H9 (cell line): ENCODE results near the gene POU2F1. TPM values are rescaled to one million over a fixed set of nuclear protein-coding genes. Genes with fewer than 3 reads are reported as not detected.

ENCODE experiments used
- DNase-seq: peaks from one replicate; pipeline ENCODE4 v3.0.0-alpha.2; 2017
- H2AFZ ChIP-seq: one replicate; pipeline ENCODE4 v1.6.1; 2013; ENCODE audit warnings: mild to moderate bottlenecking, low read length, control low read depth, moderate library complexity
- H2AK5ac ChIP-seq: 2 replicates; pipeline ENCODE4 v1.6.1; 2013; ENCODE audit warnings: low read length, control low read depth, mixed read lengths; ENCODE audit not compliant: insufficient read length
- H2BK120ac ChIP-seq: one replicate; pipeline ENCODE4 v1.6.1; 2013; ENCODE audit warnings: low read depth, mild to moderate bottlenecking, low read length, control low read depth, inconsistent platforms; ENCODE audit not compliant: poor library complexity, severe bottlenecking
- H2BK12ac ChIP-seq: 2 replicates; pipeline ENCODE4 v1.6.1; 2013; ENCODE audit warnings: low read length, control low read depth, mixed read lengths, low read depth; ENCODE audit not compliant: insufficient read length
- H2BK15ac ChIP-seq: 2 replicates; pipeline ENCODE4 v1.6.1; 2013; ENCODE audit warnings: low read depth, low read length, control low read depth
- H2BK20ac ChIP-seq: one replicate; pipeline ENCODE4 v1.6.1; 2013; ENCODE audit warnings: low read depth, mild to moderate bottlenecking, low read length, control low read depth, inconsistent platforms; ENCODE audit not compliant: poor library complexity, severe bottlenecking
- H2BK5ac ChIP-seq: 2 replicates; pipeline ENCODE4 v1.6.1; 2013; ENCODE audit warnings: low read length, control low read depth, mixed read lengths; ENCODE audit not compliant: insufficient read length
- H3K14ac ChIP-seq: 2 replicates; pipeline ENCODE4 v1.6.1; 2013; ENCODE audit warnings: low read length, control low read depth; ENCODE audit not compliant: insufficient read depth
- H3K18ac ChIP-seq: 2 replicates; pipeline ENCODE4 v1.6.1; 2013; ENCODE audit warnings: low read depth, mild to moderate bottlenecking, mixed read lengths, low read length, control low read depth; ENCODE audit not compliant: insufficient read length
- H3K23ac ChIP-seq: 2 replicates; pipeline ENCODE4 v1.6.1; 2013; ENCODE audit warnings: low read length, control low read depth, mixed read lengths, low read depth; ENCODE audit not compliant: insufficient read length
- H3K23me2 ChIP-seq: 2 replicates; pipeline ENCODE4 v1.6.1; 2013; ENCODE audit warnings: low read depth, mild to moderate bottlenecking, mixed read lengths, low read length, control low read depth; ENCODE audit not compliant: insufficient read length, poor library complexity, severe bottlenecking
- H3K27ac ChIP-seq: 2 replicates; pipeline ENCODE4 v1.5.1; 2013; ENCODE audit warnings: low read length, control low read depth, mixed read lengths, low read depth; ENCODE audit not compliant: insufficient read length
- H3K27me3 ChIP-seq: 2 replicates; pipeline ENCODE4 v1.6.1; 2013; ENCODE audit warnings: low read length, control low read depth, inconsistent platforms; ENCODE audit not compliant: insufficient read depth
- H3K4ac ChIP-seq: 2 replicates; pipeline ENCODE4 v1.6.1; 2013; ENCODE audit warnings: low read depth, mild to moderate bottlenecking, control low read depth, inconsistent platforms, low read length, moderate library complexity
- H3K4me1 ChIP-seq: 2 replicates; pipeline ENCODE4 v1.6.1; 2013; ENCODE audit warnings: low read length, control low read depth, inconsistent platforms; ENCODE audit not compliant: insufficient read depth
- H3K4me2 ChIP-seq: 2 replicates; pipeline ENCODE4 v1.6.1; 2013; ENCODE audit warnings: low read length, control low read depth, mixed read lengths; ENCODE audit not compliant: insufficient read length, insufficient read depth
- H3K56ac ChIP-seq: 2 replicates; pipeline ENCODE4 v1.6.1; 2013; ENCODE audit warnings: low read depth, mild to moderate bottlenecking, mixed read lengths, low read length, control low read depth; ENCODE audit not compliant: insufficient read length
- H3K79me1 ChIP-seq: 2 replicates; pipeline ENCODE4 v1.6.1; 2013; ENCODE audit warnings: low read depth, mild to moderate bottlenecking, moderate library complexity, low read length, control low read depth, inconsistent platforms; ENCODE audit not compliant: insufficient read depth, poor library complexity, severe bottlenecking
- H3K79me2 ChIP-seq: 2 replicates; pipeline ENCODE4 v1.6.1; 2013; ENCODE audit warnings: low read length, control low read depth, inconsistent platforms; ENCODE audit not compliant: insufficient read depth
- H3K9ac ChIP-seq: 2 replicates; pipeline ENCODE4 v1.6.1; 2013; ENCODE audit warnings: low read length, control low read depth, mixed read lengths; ENCODE audit not compliant: insufficient read length; ENCODE audit errors: extremely low read depth
- H3K9me3 ChIP-seq: one replicate; pipeline ENCODE4 v1.6.1; 2013; ENCODE audit warnings: low read depth, low read length, inconsistent platforms; ENCODE audit not compliant: control insufficient read depth
- H3T11ph ChIP-seq: one replicate; pipeline ENCODE4 v1.6.1; 2013; ENCODE audit warnings: mild to moderate bottlenecking, low read length, control low read depth, inconsistent platforms
- H4K20me1 ChIP-seq: one replicate; pipeline ENCODE4 v1.6.1; 2013; ENCODE audit not compliant: control insufficient read depth, insufficient read length, insufficient read depth
- H4K5ac ChIP-seq: 2 replicates; pipeline ENCODE4 v1.6.1; 2013; ENCODE audit warnings: low read depth, mild to moderate bottlenecking, mixed read lengths, low read length, control low read depth; ENCODE audit not compliant: insufficient read length
- H4K8ac ChIP-seq: replicated peaks from 2 replicates; pipeline ENCODE4 v1.6.1; 2013; ENCODE audit warnings: low read length, control low read depth, mixed read lengths, low read depth; ENCODE audit not compliant: insufficient read length
- H4K91ac ChIP-seq: 2 replicates; pipeline ENCODE4 v1.6.1; 2013; ENCODE audit warnings: low read depth, mild to moderate bottlenecking, moderate library complexity, mixed read lengths, low read length, control low read depth; ENCODE audit not compliant: insufficient read length
- H3K27ac Mint-ChIP-seq, 3 experiments: 2 replicates in 2 of 3; 3 replicates in 1 of 3; pipeline ENCODE4 v1.8.0; 2020 to 2021; ENCODE audit warnings: mixed read lengths in 3 of 3, mild to moderate bottlenecking in 1 of 3, moderate library complexity in 1 of 3
- H3K27me3 Mint-ChIP-seq: 2 replicates; pipeline ENCODE4 v1.8.0; 2021; ENCODE audit warnings: low read depth, mild to moderate bottlenecking, moderate library complexity, mixed read lengths
- H3K36me3 Mint-ChIP-seq, 3 experiments: 2 replicates in 2 of 3; 3 replicates in 1 of 3; pipeline ENCODE4 v1.8.0; 2020 to 2021; ENCODE audit warnings: low read depth in 3 of 3, mixed read lengths in 3 of 3; ENCODE audit not compliant: insufficient read depth in 1 of 3
- H3K4me1 Mint-ChIP-seq, 2 experiments: 2 replicates each; pipeline ENCODE4 v1.8.0; 2020; ENCODE audit warnings: mixed read lengths in 2 of 2
- H3K4me3 Mint-ChIP-seq, 2 experiments: 2 replicates in 1 of 2; 3 replicates in 1 of 2; pipeline ENCODE4 v1.8.0; 2020 to 2021; ENCODE audit warnings: mild to moderate bottlenecking in 2 of 2, mixed read lengths in 2 of 2, moderate library complexity in 1 of 2
- H3K9me3 Mint-ChIP-seq, 2 experiments: 2 replicates in 1 of 2; 3 replicates in 1 of 2; pipeline ENCODE4 v1.8.0; 2020; ENCODE audit warnings: mild to moderate bottlenecking in 2 of 2, mixed read lengths in 2 of 2, moderate library complexity in 1 of 2
- WGBS: extraction: QIAGEN DNeasy Blood & Tissue Kit; methylation state at CpG from one replicate; pipeline ENCODE4 v1.1.7; 2013; ENCODE audit warnings: missing lambda C conversion rate, low lambda C conversion rate, mixed read lengths; ENCODE audit not compliant: insufficient read length; ENCODE audit errors: extremely low coverage; 5-methylcytosine and 5-hydroxymethylcytosine counted together
- total RNA-seq: library from RNA; stranded (reverse); gene quantifications from 2 replicates; pipeline ENCODE4 v1.2.1, GENCODE V29; 2021
- TF ChIP-seq, protein P1 (sequence below): fragments of 200-600 bp; sonication (generic); conservative IDR thresholded peaks from 3 replicates; pipeline ENCODE4 v1.8.0; 2021; ENCODE audit warnings: antibody characterized with exemption, mild to moderate bottlenecking

Gene POU2F1
- total RNA-seq, 1 experiment from 2014 or later = 62.5 TPM

DNA sequence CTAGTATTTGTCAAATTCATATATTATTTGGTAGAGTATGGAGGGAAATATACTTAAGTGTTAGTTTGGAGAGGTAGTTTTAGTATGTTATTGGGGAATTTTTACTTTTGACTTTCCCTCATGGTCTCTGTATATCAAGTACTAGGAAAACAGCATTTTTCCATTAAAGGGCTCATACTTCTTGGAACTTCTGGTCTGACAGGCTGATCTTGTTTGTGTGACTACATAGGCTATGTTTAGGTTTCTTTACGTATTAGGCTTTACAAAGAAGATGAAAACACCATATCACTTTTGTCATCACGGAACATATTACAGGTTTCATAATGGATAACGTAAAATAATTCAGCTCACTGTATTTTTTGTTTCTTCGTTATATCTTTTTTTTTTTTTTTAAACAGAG lies 30.8 kb downstream of the POU2F1 start:
- Mint-ChIP-seq H3K4me1 (peaks cover 31 to 36% of the 10 kb centered on the region in 2 experiments), H3K4me3 (no peak overlapping the region), H3K27me3 (no peaks in the 10 kb centered on the region), H3K36me3 (no peaks in the 10 kb centered on the region), H3K27ac (no peak overlapping the region; a peak in 1 of 7 replicates), H3K9me3 (no peaks in the 10 kb centered on the region)
- Histone ChIP-seq H3K23me2 (no peaks in the 10 kb centered on the region), H3K4ac (no peak overlapping the region), H2BK12ac (no peak overlapping the region), H3K18ac (no peak overlapping the region), H4K91ac (no peak overlapping the region), H3K14ac (no peak overlapping the region), H3K79me2 (peaks cover 19% of the 10 kb centered on the region; the same call in 1 of the 2 replicates), H3K79me1 (peaks cover 9% of the 10 kb centered on the region), H4K5ac (no peak overlapping the region), H3K4me2 (no peak overlapping the region), H2BK15ac (no peak overlapping the region), H3K9ac (no peak overlapping the region), H2BK5ac (no peak overlapping the region), H2AK5ac (no peak overlapping the region), H3K27ac (no peak overlapping the region), H3K4me1 (no peaks in the 10 kb centered on the region), H3K23ac (no peak overlapping the region), H4K20me1 (no peaks in the 10 kb centered on the region), H2BK20ac (no peak overlapping the region), H2AFZ (no peak overlapping the region), H3K56ac (no peak overlapping the region), H3K9me3 (no peaks in the 10 kb centered on the region), H3T11ph (no peak overlapping the region), H2BK120ac (no peak overlapping the region), H4K8ac (no peak overlapping the region), H3K27me3 (no peaks in the 10 kb centered on the region)
- TF ChIP-seq, protein P1, sequence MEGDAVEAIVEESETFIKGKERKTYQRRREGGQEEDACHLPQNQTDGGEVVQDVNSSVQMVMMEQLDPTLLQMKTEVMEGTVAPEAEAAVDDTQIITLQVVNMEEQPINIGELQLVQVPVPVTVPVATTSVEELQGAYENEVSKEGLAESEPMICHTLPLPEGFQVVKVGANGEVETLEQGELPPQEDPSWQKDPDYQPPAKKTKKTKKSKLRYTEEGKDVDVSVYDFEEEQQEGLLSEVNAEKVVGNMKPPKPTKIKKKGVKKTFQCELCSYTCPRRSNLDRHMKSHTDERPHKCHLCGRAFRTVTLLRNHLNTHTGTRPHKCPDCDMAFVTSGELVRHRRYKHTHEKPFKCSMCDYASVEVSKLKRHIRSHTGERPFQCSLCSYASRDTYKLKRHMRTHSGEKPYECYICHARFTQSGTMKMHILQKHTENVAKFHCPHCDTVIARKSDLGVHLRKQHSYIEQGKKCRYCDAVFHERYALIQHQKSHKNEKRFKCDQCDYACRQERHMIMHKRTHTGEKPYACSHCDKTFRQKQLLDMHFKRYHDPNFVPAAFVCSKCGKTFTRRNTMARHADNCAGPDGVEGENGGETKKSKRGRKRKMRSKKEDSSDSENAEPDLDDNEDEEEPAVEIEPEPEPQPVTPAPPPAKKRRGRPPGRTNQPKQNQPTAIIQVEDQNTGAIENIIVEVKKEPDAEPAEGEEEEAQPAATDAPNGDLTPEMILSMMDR = no peak
- no peak for DNase-seq
- WGBS = no CpG with 5 or more reads among the region's 4 CpGs
